Endothelial cell of umbilical vein (primary cell): ENCODE data around the gene TICRR. TPM values are rescaled to one million over a fixed set of nuclear protein-coding genes. Genes with fewer than 3 reads are reported as not detected.

Experiments
- BruUV-seq: library from RNA; stranded (reverse); fragments of 400-500 nt; replicated peaks from 2 replicates; lab custom pipeline; 2021; lab: Mats Ljungman, UMichigan
- CTCF ChIA-PET: fragments of 300-600, 350-600 bp; sonication (Branson Sonifier 250); formaldehyde crosslinking; loops from one replicate; lab custom pipeline; 2021; ENCODE audit warnings: antibody characterized with exemption, inconsistent platforms; lab: Charles Lee
- POLR2A ChIA-PET: fragments of 300-600, 350-600 bp; sonication (Branson Sonifier 250); formaldehyde crosslinking; loops from one replicate; lab custom pipeline; 2021; ENCODE audit warnings: antibody characterized with exemption, inconsistent platforms; lab: Charles Lee
- DNase-seq: peaks from one replicate; pipeline ENCODE4 v3.0.0-alpha.2; 2011; ENCODE audit warnings: low read depth, low spot score
- FAIRE-seq: peaks from 2 replicates; lab custom pipeline; 2011; peaks lifted over from hg19 to GRCh38; lab: Jason Lieb, UNC
- H2AFZ ChIP-seq: 2 replicates; pipeline ENCODE4 v1.6.0; 2012; ENCODE audit warnings: low read depth, low read length, control low read depth, inconsistent platforms
- H3K27ac ChIP-seq: 2 replicates; pipeline ENCODE4 v1.5.1; 2011; ENCODE audit warnings: low read depth, mild to moderate bottlenecking, control low read depth, low read length, moderate library complexity; ENCODE audit not compliant: insufficient read depth
- H3K27me3 ChIP-seq, 2 experiments: 2 replicates each; pipeline versions ENCODE4 v1.6.0 to v1.6.1; 2011; ENCODE audit warnings: low read length in 2 of 2, mixed read lengths in 1 of 2; ENCODE audit not compliant: control insufficient read depth in 2 of 2, insufficient read depth in 2 of 2
- H3K36me3 ChIP-seq, 2 experiments: 2 replicates in 1 of 2; 3 replicates in 1 of 2; pipeline ENCODE4 v1.5.1; 2011; ENCODE audit warnings: low read length in 2 of 2, mild to moderate bottlenecking in 1 of 2, moderate library complexity in 1 of 2; ENCODE audit not compliant: control insufficient read depth in 2 of 2, insufficient read depth in 2 of 2; ENCODE audit errors: extremely low read depth in 1 of 2
- H3K4me1 ChIP-seq: 3 replicates; pipeline ENCODE4 v1.5.1; 2011; ENCODE audit warnings: mild to moderate bottlenecking, low read length; ENCODE audit not compliant: control insufficient read depth, insufficient read depth; ENCODE audit errors: extremely low read depth
- H3K4me2 ChIP-seq: 2 replicates; pipeline ENCODE4 v1.6.1; 2011; ENCODE audit warnings: low read length, control low read depth, mixed read lengths; ENCODE audit not compliant: insufficient read depth
- H3K4me3 ChIP-seq, 3 experiments: fragments of 200-600 bp in 1 of 3; sonication (generic), shearing (Covaris generic) in 1 of 3; replicated peaks in 1 of 3; 2 replicates each; pipeline ENCODE4 v1.5.1; 2011 to 2016; ENCODE audit warnings: control low read depth in 3 of 3, low read length in 3 of 3, mild to moderate bottlenecking in 2 of 3, inconsistent platforms in 1 of 3, low read depth in 1 of 3, moderate library complexity in 1 of 3; ENCODE audit not compliant: insufficient read depth in 1 of 3
- H3K79me2 ChIP-seq: 2 replicates; pipeline ENCODE4 v1.6.0; 2012; ENCODE audit warnings: low read length, inconsistent platforms; ENCODE audit not compliant: control insufficient read depth, insufficient read depth
- H3K9ac ChIP-seq: replicated peaks from 2 replicates; pipeline ENCODE3; 2011; ENCODE audit warnings: low read length, control low read depth; ENCODE audit not compliant: insufficient read depth; ENCODE audit errors: extremely low read depth
- H3K9me1 ChIP-seq: replicated peaks from 3 replicates; pipeline ENCODE4 v1.6.0; 2011; ENCODE audit warnings: mild to moderate bottlenecking, low read length; ENCODE audit not compliant: control insufficient read depth, insufficient read depth; ENCODE audit errors: extremely low read depth
- H3K9me3 ChIP-seq: replicated peaks from 2 replicates; pipeline ENCODE4 v1.5.1; 2012; ENCODE audit warnings: low read length, inconsistent platforms; ENCODE audit not compliant: control insufficient read depth, insufficient read depth
- H4K20me1 ChIP-seq: replicated peaks from 2 replicates; pipeline ENCODE3; 2011; ENCODE audit warnings: mild to moderate bottlenecking, low read length; ENCODE audit not compliant: control insufficient read depth, insufficient read depth; ENCODE audit errors: extremely low read depth
- EZH2 ChIP-seq: IDR thresholded peaks from 2 replicates; pipeline ENCODE4 v1.6.1; 2012; ENCODE audit warnings: borderline replicate concordance, low read depth, mild to moderate bottlenecking, moderate library complexity, low read length, inconsistent platforms; ENCODE audit not compliant: severe bottlenecking
- FOS ChIP-seq: IDR thresholded peaks from 2 replicates; pipeline ENCODE4 v1.6.1; 2011; ENCODE audit warnings: mild to moderate bottlenecking, low read length, moderate library complexity, borderline replicate concordance; ENCODE audit not compliant: insufficient read depth
- GATA2 ChIP-seq: IDR thresholded peaks from 2 replicates; pipeline ENCODE4 v1.7.0; 2011; ENCODE audit warnings: low read depth, mild to moderate bottlenecking, moderate library complexity, mixed read lengths, low read length; ENCODE audit not compliant: insufficient read length, insufficient read depth
- JUN ChIP-seq: IDR thresholded peaks from 2 replicates; pipeline ENCODE4 v1.6.1; 2011; ENCODE audit warnings: borderline replicate concordance, low read depth; ENCODE audit not compliant: insufficient read length, insufficient read depth
- MYC ChIP-seq: IDR thresholded peaks from one replicate; pipeline ENCODE4 v1.6.1; 2011; ENCODE audit warnings: mild to moderate bottlenecking, low read depth, low read length
- POLR2A ChIP-seq: IDR thresholded peaks from 2 replicates; pipeline ENCODE4 v1.6.1; 2012; ENCODE audit warnings: low read depth, mild to moderate bottlenecking, control low read depth, low read length
- POLR2AphosphoS5 ChIP-seq: IDR thresholded peaks from 2 replicates; pipeline ENCODE4 v1.6.1; 2012; ENCODE audit warnings: low read depth, mild to moderate bottlenecking, control low read depth, low read length, moderate library complexity; ENCODE audit not compliant: insufficient read depth
- dilution Hi-C: fragments of 300-500 bp; cut with MboI; formaldehyde crosslinking; loops from one replicate; pipeline ENCODE4 v1.15.0; 2019; ENCODE audit warnings: low sequenced_read_pairs; ENCODE audit not compliant: extremely low pct_ligation_motif_present
- intact Hi-C: fragments of 100-400 bp; cut with micrococcal nuclease; formaldehyde crosslinking; loops from one replicate; pipeline ENCODE4 v1.10.0; 2022
- polyA plus RNA-seq, 4 experiments: library from polyadenylated mRNA; depleted of rRNA in 3 of 4; stranded (reverse) in 3 of 4; unstranded in 1 of 4; fragments of >200 nt; gene quantifications; 2 replicates each; pipeline versions ENCODE4 v1.2.1 to v1.2.3, GENCODE V29; 2011 to 2012; ENCODE audit warnings: missing spikeins in 1 of 4
- total RNA-seq: library from RNA; stranded (reverse); gene quantifications from 2 replicates; pipeline ENCODE4 v1.2.3, GENCODE V29; 2021
- TF ChIP-seq, protein P1 (sequence below): IDR thresholded peaks from 2 replicates; pipeline ENCODE4 v1.6.1; 2011; ENCODE audit not compliant: insufficient read depth, insufficient read length
- TF ChIP-seq, protein P2 (sequence below), 2 donors: IDR thresholded peaks; 1 replicate in 1 of 2; 2 replicates in 1 of 2; pipeline ENCODE4 v1.5.1; 2011; ENCODE audit warnings: low read length in 2 of 2, mild to moderate bottlenecking in 2 of 2, moderate library complexity in 2 of 2, control low read depth in 1 of 2, inconsistent platforms in 1 of 2, low read depth in 1 of 2; ENCODE audit not compliant: insufficient read depth in 1 of 2; ENCODE audit errors: extremely low read depth in 1 of 2

TICRR gene
- total and polyA plus RNA-seq, 2 donors (not counting 3 experiments of a cell fraction or from before 2014, with no cell fraction given): 4.9 to 19.4 TPM

DNA sequence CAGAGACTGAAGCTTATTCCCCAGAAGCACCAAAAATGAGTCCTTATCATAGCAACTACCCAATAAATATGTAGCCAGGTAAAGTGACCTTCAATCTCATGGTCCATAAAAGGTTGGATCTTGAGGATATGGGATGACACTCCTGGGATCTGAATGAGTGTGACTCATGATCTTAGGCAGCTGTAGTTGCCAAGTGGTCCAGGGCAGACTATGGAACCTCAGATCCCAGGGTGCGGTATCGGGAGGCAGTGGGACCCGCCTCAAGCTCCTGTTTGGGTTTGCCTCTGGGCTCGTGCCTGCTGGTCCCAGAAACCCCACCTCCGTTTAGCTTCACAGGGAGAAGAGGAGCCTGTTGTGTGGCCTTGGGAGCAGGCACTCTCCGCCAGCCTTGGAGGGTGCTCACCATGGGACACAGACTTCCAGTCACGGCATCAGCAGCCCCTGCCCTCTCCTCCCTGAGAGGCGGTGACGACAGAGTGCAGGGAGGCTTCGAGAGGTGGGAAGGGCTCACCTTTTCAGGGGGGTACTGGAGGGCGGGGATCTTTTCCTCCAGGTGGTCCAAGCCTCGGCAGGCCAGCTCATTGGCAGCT is 95.8 kb downstream of the TICRR start:
- no peak overlapping the region for H3K4me2 ChIP-seq
- H3K27me3 ChIP-seq: no peaks in the 10 kb centered on the region
- H3K4me1 ChIP-seq: peaks cover under 1% of the 10 kb centered on the region
- ChIA-PET POLR2A (no interaction called here), CTCF (interaction anchor here (1.0 to 3.6 kb wide), 3 partner anchors 8 to 69 kb away, joined by 4 to 21 read pairs (median 12); no protein-coding TSS in a partner anchor)
- no peak overlapping the region for H3K4me3 ChIP-seq
- H3K9me1 ChIP-seq: no peaks in the 10 kb centered on the region
- no peaks in the 10 kb centered on the region for H3K9me3 ChIP-seq
- no peak overlapping the region for H3K27ac ChIP-seq
- intact Hi-C loops: no loop called here
- DNase-seq: no peak
- H4K20me1 ChIP-seq: no peaks in the 10 kb centered on the region
- H3K79me2 ChIP-seq: no peaks in the 10 kb centered on the region
- H2AFZ ChIP-seq: no peak overlapping the region
- no peak for FAIRE-seq
- dilution Hi-C loops: no loop called here
- TF ChIP-seq FOS (no peak), MYC (no peak), POLR2AphosphoS5 (no peak), GATA2 (no peak), JUN (no peak), EZH2 (no peak), POLR2A (no peak)
- TF ChIP-seq, protein P1, sequence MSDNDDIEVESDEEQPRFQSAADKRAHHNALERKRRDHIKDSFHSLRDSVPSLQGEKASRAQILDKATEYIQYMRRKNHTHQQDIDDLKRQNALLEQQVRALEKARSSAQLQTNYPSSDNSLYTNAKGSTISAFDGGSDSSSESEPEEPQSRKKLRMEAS: no peak
- TF ChIP-seq, protein P2, sequence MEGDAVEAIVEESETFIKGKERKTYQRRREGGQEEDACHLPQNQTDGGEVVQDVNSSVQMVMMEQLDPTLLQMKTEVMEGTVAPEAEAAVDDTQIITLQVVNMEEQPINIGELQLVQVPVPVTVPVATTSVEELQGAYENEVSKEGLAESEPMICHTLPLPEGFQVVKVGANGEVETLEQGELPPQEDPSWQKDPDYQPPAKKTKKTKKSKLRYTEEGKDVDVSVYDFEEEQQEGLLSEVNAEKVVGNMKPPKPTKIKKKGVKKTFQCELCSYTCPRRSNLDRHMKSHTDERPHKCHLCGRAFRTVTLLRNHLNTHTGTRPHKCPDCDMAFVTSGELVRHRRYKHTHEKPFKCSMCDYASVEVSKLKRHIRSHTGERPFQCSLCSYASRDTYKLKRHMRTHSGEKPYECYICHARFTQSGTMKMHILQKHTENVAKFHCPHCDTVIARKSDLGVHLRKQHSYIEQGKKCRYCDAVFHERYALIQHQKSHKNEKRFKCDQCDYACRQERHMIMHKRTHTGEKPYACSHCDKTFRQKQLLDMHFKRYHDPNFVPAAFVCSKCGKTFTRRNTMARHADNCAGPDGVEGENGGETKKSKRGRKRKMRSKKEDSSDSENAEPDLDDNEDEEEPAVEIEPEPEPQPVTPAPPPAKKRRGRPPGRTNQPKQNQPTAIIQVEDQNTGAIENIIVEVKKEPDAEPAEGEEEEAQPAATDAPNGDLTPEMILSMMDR (IDR thresholded peaks at IDR 0.05; ENCODE audit: extremely low read depth in 1 of 2, insufficient read depth in 1 of 2, low read depth in 1 of 2, low read length in 2 of 2): no peak
- no peaks in the 10 kb centered on the region for H3K36me3 ChIP-seq
- no TSS peak for BruUV-seq
- no peak overlapping the region for H3K9ac ChIP-seq
